Tibial nerve (tissue), 4 donors: ENCODE results near the gene SMIM32.

Source experiments
- CTCF ChIP-seq, 5 experiments: fragments of 200-600 bp in 3 of 5; fragments of 450-650 bp in 2 of 5; sonication (generic) in 3 of 5; IDR thresholded peaks; one replicate each; pipeline ENCODE4 v1.5.1; 2016 to 2019; ENCODE audit warnings: antibody characterized with exemption in 5 of 5, mild to moderate bottlenecking in 3 of 5, moderate library complexity in 2 of 5
- EP300 ChIP-seq, 2 donors: sonication (generic); formaldehyde crosslinking; IDR thresholded peaks; one replicate each; pipeline ENCODE4 v1.6.1; 2017; ENCODE audit warnings: antibody characterized with exemption in 2 of 2, mild to moderate bottlenecking in 1 of 2
- POLR2A ChIP-seq, 2 donors: fragments of 450-650 bp; IDR thresholded peaks; one replicate each; pipeline ENCODE4 v1.6.1; 2017; ENCODE audit warnings: antibody characterized with exemption in 2 of 2, mild to moderate bottlenecking in 2 of 2, moderate library complexity in 2 of 2

- no peak for TF ChIP-seq CTCF (IDR thresholded peaks at IDR 0.05)
- no peak for TF ChIP-seq POLR2A (IDR thresholded peaks at IDR 0.05)
- no peak for TF ChIP-seq EP300 (IDR thresholded peaks at IDR 0.05)
Measured at GRCh38 chr5:136203303-136203922, 10.5 kb upstream of the SMIM32 start.
